Neural cell (in vitro differentiated cells): ENCODE measurements around the gene SIGLEC1.

Source experiments
- CTCF ChIP-seq: fragments of 450-650 bp; IDR thresholded peaks from 2 replicates; pipeline ENCODE4 v1.5.1; 2014; ENCODE audit warnings: antibody characterized with exemption, mild to moderate bottlenecking, moderate library complexity; ENCODE audit not compliant: poor library complexity, severe bottlenecking
- EZH2 ChIP-seq: fragments of 200-600, 300-800 bp; shearing (Covaris generic), sonication (generic); IDR thresholded peaks from 2 replicates; pipeline ENCODE4 v1.6.1; 2014; ENCODE audit warnings: antibody characterized with exemption, low read length, borderline replicate concordance, mild to moderate bottlenecking; ENCODE audit not compliant: insufficient read depth, poor library complexity, severe bottlenecking
- SMC3 ChIP-seq: fragments of 450-650 bp; conservative IDR thresholded peaks from 2 replicates; pipeline ENCODE4 v1.6.1; 2014; ENCODE audit warnings: antibody characterized with exemption, mild to moderate bottlenecking, moderate library complexity; ENCODE audit not compliant: poor library complexity

- TF ChIP-seq CTCF (no peak), EZH2 (no peak), SMC3 (no peak)
Measured at GRCh38 chr20:3669710-3670367, 42.6 kb downstream of the SIGLEC1 start.
